Measurements from ENCODE around the gene FAM181B.

- TF ChIP-seq CTCF (IDR thresholded peaks at IDR 0.05) (no peak), POLR2A (IDR thresholded peaks at IDR 0.05) (no peak)
These were observed 13.8 kb upstream of the FAM181B start for GRCh38 chr11:82747471-82747870.

Data from stomach (tissue), 4 donors.